ENCODE results near the gene TCEANC2.
"Not testable (repeated sequence)": the region's sequence is repeated elsewhere in the genome, so short reads cannot be mapped to it uniquely, and the experiment has no call there.

Gene TCEANC2

DNA sequence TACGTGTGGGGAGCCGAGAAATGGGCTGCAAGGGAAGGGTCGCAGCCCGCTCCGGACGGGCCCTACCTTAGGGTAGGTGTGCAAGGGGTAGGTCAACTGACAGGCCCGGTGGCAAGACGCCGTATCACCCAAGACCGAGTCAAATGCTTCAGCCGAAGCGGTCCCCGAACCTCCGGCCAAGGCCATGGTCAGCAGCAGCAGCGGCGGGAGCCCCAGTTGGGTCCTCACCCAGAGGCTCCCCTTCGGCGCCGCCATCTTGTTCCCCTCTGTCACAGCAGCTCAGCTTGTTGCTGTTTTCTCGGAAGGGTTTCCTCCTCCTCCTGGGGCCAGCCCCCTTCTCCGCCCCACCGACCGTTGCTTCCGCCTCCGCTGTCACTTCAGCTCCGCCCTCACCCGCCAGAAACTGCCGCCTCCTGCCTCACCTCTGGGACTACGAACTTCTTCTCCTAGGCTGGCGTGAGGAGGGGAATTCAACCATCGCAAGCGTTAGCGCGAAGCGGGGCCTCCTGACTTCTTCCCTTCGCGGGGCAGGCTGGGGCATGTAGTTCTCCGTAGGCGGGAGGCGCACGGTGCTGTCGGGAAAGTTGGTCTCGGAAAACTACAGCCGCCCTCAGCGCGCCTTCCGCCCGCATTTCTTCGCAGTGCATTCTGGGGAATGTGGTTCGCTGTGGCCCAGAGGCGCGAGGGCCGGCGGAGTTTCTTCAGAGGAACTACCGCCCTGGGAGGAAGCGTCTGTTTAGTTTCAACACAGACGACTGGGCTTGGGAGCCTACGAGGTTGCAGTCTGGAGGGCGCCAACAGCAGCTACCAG, at the start of gene TCEANC2, which contains the start of gene TMEM59:
TCEANC2 (plus strand) TSS at position 675 of the 811 bp plus-strand sequence. CDS start 815 bp downstream, outside the sequence.
TMEM59 (minus strand) TSS at position 271 of the 811 bp plus-strand sequence; CDS start at position 255, 16 bp downstream.
- peak; percentile 94 to 96 (median 96) for DNase-seq (ENCODE audit: low read depth in 3 of 3)

DNA sequence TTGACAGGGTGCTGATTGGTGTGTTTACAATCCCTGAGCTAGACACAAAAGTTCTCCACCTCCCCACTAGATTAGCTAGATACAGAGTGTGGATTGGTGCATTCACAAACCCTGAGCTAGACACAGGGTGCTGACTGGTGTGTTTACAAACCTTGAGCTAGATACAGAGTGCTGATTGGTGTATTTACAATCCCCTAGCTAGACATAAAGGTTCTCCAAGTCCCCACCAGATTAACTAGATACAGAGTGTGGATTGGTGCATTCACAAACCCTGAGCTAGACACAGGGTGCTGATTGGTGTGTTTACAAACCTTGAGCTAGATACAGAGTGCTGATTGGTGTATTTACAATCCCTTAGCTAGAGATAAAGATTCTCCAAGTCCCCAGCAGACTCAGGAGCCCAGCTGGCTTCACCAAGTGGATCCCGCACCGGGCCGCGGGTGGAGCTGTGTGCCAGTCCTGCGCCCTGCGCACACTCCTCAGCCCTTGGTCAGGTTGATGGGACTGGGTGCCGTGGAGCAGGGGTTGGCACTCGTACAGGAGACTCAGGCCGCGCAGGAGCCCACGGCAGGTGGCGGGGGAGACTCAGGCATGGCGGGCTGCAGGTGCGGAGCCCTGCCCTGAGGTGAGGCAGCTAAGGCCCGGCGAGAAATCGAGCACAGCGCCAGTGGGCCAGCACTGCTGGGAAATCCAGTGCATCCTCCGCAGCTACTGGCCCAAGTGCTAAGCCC, 49.5 kb upstream of the TCEANC2 start:
- DNase-seq (ENCODE audit: low read depth in 3 of 3): not testable (repeated sequence)

DNA sequence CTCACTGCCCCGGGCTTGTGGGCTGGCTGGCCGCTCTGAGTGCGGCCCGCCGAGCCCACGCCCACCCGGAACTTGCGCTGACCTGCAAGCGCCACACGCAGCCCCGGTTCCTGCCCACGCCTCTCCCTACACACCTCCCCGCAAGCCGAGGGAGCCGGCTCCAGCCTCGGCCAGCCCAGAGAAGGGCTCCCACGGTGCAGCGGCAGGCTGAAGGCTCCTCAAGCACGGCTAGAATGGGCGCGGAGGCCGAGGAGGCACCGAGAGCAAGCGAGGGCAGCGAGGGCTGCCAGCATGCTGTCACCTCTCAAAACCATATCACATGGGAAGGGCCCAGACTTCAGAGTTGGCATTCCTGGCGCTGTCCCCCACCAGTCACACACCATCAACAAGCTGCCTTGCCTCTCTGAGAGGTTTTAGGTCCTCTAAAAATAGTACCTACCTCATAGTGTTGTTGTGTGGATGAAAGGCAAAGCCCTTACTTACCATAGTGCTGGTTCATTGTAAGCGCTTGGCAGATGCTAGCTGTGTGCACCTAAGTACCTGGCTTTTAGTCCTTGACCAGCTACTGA, 48.8 kb upstream of the TCEANC2 start:
- no peak for DNase-seq (ENCODE audit: low read depth in 3 of 3)

DNA sequence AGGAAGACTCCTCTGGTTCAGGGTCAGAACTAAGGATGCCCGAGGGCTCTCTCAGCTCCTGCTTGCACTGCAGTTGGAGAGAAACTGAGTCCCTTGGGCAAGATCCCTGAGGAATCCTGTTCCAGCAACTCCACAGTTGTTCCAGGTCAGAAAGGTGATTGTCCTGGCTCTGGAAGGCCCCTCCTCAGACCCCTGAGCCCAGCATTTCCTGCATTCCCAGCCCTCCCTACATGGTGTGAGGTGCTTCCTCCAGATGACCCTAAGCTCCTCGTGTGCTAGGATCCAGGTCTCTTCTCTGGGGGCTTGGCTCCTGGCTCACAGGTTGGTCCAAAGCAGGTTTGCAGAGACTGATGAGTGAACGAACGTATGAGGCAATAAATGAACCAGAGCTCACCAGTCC, 46.9 kb upstream of the TCEANC2 start:
- no peak for DNase-seq (ENCODE audit: low read depth in 3 of 3)

DNA sequence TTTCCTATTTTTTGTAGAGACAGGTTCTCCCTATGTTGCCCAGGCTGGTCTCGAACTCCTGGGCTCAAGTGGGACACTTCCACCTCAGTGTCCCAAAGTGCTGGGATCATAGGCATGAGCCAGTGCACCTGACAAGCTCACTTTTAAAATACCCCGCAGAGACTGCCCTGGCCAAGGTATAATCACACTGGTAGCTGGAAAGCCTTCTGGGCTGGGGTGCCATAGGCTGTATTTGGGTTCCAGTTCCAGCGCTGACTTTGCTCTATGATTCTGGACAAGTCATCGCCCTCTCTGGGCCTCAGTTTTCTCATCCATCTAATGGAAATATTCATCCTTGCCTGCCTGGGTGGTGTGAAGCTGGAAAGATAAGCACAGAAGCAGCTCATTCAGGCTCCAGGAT, 45.8 kb upstream of the TCEANC2 start:
- DNase-seq (ENCODE audit: low read depth in 3 of 3): no peak

DNA sequence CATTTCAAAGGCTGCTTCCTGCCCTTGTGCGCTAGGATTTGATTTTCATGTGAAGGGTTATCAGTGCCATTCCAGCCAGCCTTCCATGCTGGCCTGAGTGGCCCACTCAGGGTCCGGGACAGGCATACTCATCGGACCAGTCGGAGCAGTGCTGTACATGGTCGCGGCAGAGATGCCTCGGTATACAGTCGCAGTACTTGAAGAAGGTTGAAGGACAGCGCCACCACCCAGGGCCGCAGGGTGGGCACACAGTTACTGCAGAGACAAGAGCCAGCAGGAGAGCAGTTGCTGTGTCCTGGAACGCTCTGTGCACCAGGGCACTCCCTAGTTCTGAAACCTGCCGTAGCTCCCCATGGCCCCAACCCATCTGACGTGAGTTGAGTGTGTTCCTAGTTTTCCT, 44.5 kb upstream of the TCEANC2 start:
- no peak for DNase-seq (ENCODE audit: low read depth in 3 of 3)

DNA sequence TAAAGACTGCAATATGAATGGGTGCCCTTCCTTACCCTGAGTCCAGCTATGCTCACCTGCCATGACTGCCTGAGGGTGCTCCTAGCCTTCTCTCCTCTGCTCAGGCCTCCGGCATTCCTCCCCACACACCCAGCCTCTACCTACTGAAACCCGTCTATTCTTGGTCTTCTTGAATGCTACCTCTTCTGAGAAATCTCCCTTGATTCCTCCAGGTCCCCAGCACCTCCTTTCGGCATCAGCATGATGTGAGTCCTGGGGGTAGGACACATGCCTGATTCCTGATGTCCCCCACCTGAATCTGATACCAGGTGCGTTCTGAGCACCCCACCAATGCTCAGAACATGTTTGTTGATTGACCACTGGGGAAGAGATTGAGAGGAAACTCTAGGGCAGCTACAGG, 44.0 kb upstream of the TCEANC2 start:
- DNase-seq (ENCODE audit: low read depth in 3 of 3): no peak

DNA sequence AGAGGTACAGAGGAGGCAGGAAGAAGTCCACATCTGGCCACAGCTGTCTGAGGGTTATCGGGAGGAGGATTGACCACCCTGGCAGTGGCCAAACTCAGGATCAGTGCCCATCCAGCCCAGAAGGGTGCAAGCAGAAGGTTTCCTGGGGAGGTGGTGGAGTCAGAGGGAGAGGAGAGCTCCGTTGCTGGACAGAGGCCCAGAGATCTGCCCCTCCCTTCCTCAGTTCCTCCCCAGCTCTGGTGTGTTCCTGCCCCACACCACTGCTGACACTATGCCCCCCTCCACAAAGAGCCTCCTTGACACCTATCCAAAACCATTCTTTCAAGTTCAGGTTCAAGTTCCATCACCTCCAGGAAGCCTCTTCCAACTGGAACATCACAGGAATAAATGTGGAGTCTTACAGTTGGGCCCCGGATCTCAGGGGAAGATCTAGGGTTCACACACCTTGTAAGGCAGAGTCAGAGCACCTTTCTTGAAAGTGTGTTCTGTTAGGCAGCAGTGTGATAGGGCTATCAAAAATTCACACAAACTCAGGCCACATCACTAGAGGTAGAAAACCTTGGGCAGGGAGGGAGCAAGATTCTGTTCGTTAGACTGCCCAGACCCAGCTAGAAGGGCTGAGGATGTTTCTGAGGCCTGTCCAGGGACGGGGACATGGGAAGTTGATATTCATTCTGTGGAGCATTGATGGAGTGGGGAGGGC, 42.8 kb upstream of the TCEANC2 start:
- no peak for DNase-seq (ENCODE audit: low read depth in 3 of 3)

DNA sequence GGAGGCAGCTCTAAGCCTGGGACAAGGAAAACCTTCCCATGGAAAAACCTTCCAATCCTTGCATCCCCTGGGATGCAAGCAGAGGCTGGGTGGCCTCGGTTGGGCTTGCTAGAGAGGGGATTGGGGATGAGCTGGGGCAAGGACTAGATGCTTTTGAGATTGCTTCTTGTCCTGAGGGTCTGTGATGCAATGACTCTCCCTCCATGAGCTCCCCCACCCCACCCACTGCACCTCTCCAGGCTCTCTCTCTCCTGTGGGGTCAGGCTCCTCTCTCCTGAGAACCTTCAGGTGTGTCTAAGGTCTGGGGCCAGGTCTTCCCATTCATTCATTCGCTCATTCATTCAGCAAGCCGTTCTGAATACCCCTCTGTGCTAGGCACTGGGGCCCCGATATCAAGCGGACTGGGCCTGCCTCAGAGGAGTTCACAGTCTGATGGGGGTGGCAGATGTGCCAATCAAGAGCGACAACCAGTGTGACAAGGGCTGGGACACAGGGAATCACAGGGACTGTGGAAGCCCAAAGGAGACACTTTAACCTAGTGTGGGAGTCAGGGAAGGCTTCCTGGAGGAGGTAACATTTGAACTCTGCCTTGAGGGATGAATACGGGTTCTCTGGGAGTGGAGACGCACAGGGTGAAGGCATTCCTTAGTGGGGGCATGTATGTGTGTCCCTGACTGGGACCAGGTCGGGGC, 41.9 kb upstream of the TCEANC2 start:
- DNase-seq (ENCODE audit: low read depth in 3 of 3): no peak

DNA sequence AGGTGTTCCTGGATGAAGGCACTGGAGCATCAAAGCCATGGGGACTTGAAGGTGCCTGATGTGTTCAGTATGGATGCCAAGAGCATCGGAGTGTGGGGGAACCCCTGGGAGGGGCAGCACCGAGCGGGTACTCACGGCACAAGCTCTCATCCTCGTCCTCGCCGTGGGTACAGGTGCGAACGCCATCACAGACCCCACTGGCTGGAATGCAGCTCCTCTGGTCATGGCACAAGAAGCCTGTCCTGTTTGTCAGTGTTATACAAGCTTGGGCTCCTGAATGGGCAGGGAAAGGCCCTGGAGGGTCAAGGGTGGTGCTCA, 41.4 kb upstream of the TCEANC2 start:
- DNase-seq (ENCODE audit: low read depth in 3 of 3): no peak

DNA sequence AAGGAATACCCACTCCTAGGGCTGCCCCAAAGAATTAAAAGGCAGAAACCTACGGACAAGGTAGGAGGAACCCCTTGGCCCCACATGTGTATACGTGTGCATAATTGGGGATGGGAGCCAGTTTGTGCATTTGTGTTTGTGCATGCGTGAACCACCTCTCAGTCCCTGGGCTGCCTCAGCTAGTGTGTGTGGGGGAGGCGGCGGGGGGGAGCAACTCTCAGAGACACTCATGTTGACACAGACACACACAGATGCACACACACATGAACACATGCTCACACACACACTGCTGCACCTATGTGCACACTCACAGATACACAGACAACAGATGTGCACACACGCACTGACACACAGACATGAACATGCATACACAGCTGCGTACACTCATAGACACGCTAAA, 40.5 kb upstream of the TCEANC2 start:
- DNase-seq (ENCODE audit: low read depth in 3 of 3): no peak

DNA sequence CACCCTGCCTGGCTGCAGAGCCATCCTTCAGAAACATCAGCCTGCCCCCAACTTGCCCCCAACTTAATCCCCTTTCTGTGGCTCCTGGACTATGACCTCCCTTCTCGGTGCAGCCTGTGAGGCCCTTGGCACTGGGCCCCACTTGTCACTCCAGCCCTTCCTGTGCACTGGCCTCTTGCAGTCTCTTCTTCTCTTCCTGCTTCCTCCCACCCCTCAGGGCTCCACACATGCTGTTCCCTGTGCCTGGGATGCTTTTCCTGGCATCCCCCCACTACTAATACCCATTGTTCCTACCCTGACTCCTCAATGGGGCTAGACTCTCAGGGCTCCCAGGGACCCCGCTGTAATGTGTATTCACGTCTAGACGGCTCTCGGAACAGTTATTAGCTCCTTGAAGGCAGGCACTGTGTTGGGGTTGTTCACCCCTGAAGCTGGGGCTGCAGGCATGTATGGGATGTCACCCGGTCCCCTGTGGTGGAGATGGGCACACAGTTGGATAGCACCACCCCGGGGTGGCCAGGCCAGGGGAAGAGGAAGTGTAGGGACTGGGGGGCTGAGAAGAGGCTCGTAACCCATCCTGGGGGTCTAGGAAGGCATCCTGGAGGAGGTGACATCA, 39.9 kb upstream of the TCEANC2 start:
- no peak for DNase-seq (ENCODE audit: low read depth in 3 of 3)

DNA sequence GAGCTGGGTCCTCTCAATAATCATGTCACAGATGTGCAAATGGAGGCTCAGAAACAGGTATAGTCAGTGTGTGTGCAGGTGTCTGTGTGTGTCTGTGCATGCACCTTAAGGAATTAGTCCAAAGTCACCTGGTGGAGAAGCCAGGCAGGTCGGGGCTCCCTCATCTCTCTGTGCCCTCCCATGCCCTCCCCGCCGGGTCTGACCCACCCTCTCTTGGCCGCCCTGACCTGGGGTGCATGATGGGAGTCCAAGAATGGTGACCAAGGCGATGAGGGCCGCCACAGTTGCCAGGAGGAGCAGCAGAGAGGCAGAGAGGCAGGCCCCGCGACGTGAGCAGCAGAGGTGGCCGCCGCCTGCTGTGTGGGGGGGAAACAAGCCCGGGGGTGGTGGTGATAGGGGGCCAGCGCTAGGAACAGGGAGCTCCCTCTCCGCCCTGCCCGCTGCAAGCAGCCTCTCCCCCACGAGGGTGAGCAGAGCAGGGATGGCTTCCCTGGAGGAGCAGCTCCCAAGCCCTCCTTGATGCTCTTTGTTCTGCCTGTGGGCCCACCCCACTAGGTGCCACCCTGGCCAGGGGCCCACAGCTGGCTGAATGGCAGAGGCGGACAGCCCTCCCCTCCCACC, 39.3 kb upstream of the TCEANC2 start:
- DNase-seq (ENCODE audit: low read depth in 3 of 3): no peak

DNA sequence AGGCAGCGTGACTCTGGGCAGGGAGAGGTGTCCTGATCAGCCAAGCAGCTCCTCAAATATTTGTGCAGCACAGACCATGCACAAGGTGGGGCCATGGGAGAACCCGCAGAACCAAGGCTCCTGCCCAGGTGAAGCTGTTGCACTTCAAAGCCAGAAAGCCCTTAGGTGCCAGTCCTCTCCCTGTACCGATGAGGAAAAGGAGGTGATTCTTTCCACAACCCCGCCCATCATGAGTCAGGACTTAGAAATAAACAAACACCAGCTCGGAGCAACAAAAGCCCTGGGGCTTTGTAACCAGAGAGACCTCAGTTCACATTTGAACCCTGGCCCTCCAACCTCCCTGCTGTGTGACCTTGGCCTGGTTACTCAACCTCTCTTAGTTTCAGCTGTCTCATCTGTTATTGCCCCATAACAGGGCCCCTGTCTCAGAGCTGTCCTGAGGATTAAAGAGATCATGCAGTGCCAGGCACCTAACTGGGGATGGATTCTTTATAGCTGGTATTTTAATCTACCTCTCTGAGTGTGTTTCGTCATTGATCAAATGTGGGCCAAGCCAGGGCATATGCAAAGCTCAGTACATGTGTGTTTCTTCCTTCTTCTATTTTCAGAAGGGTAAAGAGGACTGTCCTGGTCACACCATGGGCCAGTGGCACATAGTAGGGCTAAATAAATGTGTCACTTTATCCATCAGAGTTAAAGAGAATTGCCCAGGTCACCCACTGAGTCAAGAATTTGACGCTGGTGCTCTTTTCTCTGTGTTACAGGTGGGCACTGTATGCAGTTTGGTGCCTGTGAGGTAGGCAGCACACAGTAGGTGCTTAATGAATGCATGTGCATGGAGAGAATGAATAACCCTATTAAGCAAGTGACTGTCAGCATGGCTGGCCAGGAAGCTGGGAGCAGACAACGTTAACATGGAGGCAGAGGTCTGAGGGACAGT, 36.8 kb upstream of the TCEANC2 start:
- no peak for DNase-seq (ENCODE audit: low read depth in 3 of 3)

DNA sequence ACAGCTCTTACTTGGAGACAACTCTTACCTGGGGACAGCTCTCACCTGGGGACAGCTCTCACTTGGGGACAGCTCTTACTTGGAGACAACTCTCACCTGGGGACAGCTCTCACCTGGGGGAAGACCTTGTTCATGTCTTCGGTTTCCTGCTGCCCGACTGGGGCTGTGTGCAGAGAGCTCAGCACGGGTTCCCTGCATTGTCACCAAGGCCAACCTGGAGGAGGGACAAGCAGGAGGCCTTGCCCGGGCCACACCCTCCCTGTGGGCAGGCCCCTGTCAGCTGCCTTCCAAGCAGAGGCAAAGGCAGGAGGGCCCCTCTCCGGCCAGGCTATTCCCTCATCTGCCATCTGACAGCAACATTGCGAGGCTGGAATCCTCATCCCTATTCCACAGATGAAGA, 35.4 kb upstream of the TCEANC2 start, which contains the start of gene LDLRAD1:
LDLRAD1 (minus strand) TSS at position 208 of the 400 bp plus-strand sequence; CDS start at position 134, 74 bp downstream.
- DNase-seq (ENCODE audit: low read depth in 3 of 3): no peak

DNA sequence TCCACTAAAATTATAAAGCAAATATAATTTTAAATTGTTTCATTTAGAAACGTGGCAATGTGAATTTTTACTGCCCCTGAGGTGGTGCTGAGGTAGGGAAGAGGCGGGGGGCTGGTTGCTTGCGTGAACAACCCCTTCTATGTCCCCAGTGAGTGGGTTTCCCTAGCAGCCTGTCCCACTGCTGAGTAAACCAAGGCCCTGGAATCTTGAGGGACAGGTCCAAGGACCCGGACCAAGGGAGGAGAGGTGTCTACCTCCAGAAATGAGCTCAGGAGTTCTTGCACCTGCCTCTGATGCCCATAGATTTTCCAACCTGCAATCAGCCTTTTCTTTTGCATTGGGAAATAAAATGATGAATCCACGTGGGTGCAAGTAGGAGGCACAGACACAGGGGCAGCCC, 34.8 kb upstream of the TCEANC2 start:
- DNase-seq (ENCODE audit: low read depth in 3 of 3): no peak

DNA sequence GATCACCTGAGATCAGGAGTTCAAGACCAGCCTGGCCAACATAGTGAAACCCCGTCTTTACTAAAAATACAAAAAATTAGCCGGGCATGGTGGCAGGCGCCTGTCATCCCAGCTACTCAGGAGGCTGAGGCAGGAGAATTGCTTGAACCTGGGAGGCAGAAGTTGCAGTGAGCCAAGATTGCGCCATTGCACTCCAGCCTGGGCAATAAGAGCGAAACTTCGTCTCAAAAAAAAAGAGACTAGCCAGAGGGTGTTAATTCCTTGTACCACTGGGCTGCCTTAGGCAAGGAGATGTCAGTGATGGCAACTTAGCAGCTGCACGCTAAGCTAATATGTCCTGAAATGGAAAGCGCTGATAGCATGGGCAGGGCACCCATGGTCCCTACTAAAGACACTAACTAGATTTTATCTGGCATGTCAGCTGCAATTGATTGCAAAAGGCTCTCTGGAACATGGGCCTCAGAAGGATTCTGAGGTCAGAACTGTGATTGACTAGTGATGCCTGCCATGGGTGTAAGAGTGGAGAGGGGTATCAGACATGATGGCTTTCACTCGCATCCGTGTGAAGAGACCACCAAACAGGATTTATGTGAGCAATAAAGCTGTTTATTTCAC, 33.7 kb upstream of the TCEANC2 start:
- DNase-seq (ENCODE audit: low read depth in 3 of 3): not testable (repeated sequence)

DNA sequence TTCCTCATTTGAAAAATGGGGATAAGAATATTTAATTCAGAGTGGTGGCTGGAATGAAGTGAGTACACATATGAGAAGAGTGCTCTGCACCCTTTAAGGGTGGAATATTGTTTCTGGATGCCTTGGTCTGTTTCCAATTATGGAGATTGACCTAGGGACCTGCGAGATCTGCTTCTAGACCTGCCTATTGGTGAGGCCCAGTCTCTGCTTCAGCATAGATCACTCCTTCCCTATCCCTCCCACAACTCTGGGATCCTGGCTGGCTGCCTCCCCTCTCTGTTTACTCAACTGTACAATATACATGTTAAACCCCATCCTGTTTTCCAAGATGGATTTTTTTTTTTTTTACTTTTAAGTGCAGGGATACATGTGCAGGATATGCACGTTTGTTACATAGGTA, 29.1 kb upstream of the TCEANC2 start:
- DNase-seq (ENCODE audit: low read depth in 3 of 3): no peak

DNA sequence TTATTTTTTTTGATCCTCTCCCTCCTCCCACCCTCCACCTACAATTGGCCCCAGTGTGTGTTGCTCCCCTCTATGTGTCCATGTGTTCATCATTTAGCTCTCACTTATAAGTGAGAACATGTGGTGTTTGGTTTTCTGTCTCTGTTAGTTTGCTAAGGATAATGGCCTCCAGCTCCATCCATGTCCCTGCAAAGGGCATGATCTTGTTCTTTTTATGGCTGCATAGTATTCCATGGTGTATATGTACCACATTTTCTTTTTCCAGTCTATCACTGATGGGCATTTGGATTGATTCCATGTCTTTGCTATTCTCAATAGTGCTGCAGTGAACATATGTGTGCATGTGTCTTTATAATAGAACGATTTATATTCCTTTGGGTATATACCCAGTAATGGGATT, 28.6 kb upstream of the TCEANC2 start:
- not testable (repeated sequence) for DNase-seq (ENCODE audit: low read depth in 3 of 3)
